ENCODE measurements around the gene BTBD6. TPM values are rescaled to one million over a fixed set of nuclear protein-coding genes. Genes with fewer than 3 reads are reported as not detected.

The BTBD6 gene
- total and polyA plus RNA-seq, 2 experiments from 2014 or later: 2.2 to 11.6 TPM

- TF ChIP-seq, protein P1, sequence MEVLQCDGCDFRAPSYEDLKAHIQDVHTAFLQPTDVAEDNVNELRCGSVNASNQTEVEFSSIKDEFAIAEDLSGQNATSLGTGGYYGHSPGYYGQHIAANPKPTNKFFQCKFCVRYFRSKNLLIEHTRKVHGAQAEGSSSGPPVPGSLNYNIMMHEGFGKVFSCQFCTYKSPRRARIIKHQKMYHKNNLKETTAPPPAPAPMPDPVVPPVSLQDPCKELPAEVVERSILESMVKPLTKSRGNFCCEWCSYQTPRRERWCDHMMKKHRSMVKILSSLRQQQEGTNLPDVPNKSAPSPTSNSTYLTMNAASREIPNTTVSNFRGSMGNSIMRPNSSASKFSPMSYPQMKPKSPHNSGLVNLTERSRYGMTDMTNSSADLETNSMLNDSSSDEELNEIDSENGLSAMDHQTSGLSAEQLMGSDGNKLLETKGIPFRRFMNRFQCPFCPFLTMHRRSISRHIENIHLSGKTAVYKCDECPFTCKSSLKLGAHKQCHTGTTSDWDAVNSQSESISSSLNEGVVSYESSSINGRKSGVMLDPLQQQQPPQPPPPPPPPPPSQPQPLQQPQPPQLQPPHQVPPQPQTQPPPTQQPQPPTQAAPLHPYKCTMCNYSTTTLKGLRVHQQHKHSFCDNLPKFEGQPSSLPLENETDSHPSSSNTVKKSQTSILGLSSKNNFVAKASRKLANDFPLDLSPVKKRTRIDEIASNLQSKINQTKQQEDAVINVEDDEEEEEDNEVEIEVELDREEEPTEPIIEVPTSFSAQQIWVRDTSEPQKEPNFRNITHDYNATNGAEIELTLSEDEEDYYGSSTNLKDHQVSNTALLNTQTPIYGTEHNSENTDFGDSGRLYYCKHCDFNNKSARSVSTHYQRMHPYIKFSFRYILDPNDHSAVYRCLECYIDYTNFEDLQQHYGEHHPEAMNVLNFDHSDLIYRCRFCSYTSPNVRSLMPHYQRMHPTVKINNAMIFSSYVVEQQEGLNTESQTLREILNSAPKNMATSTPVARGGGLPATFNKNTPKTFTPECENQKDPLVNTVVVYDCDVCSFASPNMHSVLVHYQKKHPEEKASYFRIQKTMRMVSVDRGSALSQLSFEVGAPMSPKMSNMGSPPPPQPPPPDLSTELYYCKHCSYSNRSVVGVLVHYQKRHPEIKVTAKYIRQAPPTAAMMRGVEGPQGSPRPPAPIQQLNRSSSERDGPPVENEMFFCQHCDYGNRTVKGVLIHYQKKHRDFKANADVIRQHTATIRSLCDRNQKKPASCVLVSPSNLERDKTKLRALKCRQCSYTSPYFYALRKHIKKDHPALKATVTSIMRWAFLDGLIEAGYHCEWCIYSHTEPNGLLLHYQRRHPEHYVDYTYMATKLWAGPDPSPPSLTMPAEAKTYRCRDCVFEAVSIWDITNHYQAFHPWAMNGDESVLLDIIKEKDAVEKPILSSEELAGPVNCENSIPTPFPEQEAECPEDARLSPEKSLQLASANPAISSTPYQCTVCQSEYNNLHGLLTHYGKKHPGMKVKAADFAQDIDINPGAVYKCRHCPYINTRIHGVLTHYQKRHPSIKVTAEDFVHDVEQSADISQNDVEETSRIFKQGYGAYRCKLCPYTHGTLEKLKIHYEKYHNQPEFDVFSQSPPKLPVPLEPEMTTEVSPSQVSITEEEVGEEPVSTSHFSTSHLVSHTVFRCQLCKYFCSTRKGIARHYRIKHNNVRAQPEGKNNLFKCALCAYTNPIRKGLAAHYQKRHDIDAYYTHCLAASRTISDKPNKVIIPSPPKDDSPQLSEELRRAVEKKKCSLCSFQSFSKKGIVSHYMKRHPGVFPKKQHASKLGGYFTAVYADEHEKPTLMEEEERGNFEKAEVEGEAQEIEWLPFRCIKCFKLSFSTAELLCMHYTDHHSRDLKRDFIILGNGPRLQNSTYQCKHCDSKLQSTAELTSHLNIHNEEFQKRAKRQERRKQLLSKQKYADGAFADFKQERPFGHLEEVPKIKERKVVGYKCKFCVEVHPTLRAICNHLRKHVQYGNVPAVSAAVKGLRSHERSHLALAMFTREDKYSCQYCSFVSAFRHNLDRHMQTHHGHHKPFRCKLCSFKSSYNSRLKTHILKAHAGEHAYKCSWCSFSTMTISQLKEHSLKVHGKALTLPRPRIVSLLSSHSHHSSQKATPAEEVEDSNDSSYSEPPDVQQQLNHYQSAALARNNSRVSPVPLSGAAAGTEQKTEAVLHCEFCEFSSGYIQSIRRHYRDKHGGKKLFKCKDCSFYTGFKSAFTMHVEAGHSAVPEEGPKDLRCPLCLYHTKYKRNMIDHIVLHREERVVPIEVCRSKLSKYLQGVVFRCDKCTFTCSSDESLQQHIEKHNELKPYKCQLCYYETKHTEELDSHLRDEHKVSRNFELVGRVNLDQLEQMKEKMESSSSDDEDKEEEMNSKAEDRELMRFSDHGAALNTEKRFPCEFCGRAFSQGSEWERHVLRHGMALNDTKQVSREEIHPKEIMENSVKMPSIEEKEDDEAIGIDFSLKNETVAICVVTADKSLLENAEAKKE (CRISPR knock-in tag; IDR thresholded peaks at IDR 0.05): no peak
- TF ChIP-seq POLR2AphosphoS5 (IDR thresholded peaks at IDR 0.05; ENCODE audit: low read depth) (no peak), NANOG (IDR thresholded peaks at IDR 0.05; ENCODE audit: borderline replicate concordance) (no peak), ZNF331 (CRISPR knock-in tag; IDR thresholded peaks at IDR 0.05; ENCODE audit: low read depth) (no peak), EZH2phosphoT487 (IDR thresholded peaks at IDR 0.05; ENCODE audit: unreplicated experiment) (no peak)
- TF ChIP-seq, protein P2, sequence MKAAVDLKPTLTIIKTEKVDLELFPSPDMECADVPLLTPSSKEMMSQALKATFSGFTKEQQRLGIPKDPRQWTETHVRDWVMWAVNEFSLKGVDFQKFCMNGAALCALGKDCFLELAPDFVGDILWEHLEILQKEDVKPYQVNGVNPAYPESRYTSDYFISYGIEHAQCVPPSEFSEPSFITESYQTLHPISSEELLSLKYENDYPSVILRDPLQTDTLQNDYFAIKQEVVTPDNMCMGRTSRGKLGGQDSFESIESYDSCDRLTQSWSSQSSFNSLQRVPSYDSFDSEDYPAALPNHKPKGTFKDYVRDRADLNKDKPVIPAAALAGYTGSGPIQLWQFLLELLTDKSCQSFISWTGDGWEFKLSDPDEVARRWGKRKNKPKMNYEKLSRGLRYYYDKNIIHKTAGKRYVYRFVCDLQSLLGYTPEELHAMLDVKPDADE (IDR thresholded peaks at IDR 0.05): no peak
These were observed 49.7 kb upstream of the BTBD6 start (continued) for GRCh38 chr14:105198588-105198987.

- Histone ChIP-seq H4K20me1 (replicated peaks; ENCODE audit: insufficient read depth) (no peaks in the 10 kb centered on the region), H3K9me2 (ENCODE audit: insufficient read depth) (no peaks in the 10 kb centered on the region), H3K4me2 (no peak overlapping the region), H3K27ac (ENCODE audit: low read depth) (no peak overlapping the region), H3K36me3 (ENCODE audit: insufficient read depth) (no peaks in the 10 kb centered on the region), H3F3A (replicated peaks; ENCODE audit: low read depth) (no peaks in the 10 kb centered on the region), H3K79me2 (replicated peaks; ENCODE audit: insufficient read depth) (no peaks in the 10 kb centered on the region), H2AFZ (no peak overlapping the region), H3K4me1 (ENCODE audit: insufficient read depth) (no peaks in the 10 kb centered on the region; the same call in 1 of the 2 replicates), H3K27me3 (ENCODE audit: insufficient read depth) (peaks cover 14% of the 10 kb centered on the region; the same call in 1 of the 2 replicates), H3K4me3 (no peak overlapping the region)
- Mint-ChIP-seq H3K4me1 (peaks cover 9% of the 10 kb centered on the region; the same call in 2 of the 3 replicates), H3K36me3 (ENCODE audit: low read depth) (no peaks in the 10 kb centered on the region), H3K4me3 (no peak overlapping the region), H3K27me3 (ENCODE audit: insufficient read depth, low read depth, poor library complexity) (peaks cover 28% of the 10 kb centered on the region), H3K27ac (no peak overlapping the region), H3K9me3 (no peaks in the 10 kb centered on the region)
- ATAC-seq (no peak), DNase-seq (ENCODE audit: low spot score) (no peak)
- TF ChIP-seq ZNF331 (CRISPR knock-in tag; IDR thresholded peaks at IDR 0.05; ENCODE audit: low read depth): no peak
- TF ChIP-seq, protein P1 (CRISPR knock-in tag; IDR thresholded peaks at IDR 0.05): no peak
These were observed 49.2 kb upstream of the BTBD6 start for GRCh38 chr14:105199093-105199492.
